GM12872 (cell line): ENCODE measurements around the gene EXOSC5.

ENCODE experiments used
- TF ChIP-seq, protein P1 (sequence below): IDR thresholded peaks from 3 replicates; pipeline ENCODE4 v1.5.1; 2011; ENCODE audit warnings: low read depth, mild to moderate bottlenecking, low read length, moderate library complexity; ENCODE audit not compliant: insufficient read depth

EXOSC5 gene

DNA sequence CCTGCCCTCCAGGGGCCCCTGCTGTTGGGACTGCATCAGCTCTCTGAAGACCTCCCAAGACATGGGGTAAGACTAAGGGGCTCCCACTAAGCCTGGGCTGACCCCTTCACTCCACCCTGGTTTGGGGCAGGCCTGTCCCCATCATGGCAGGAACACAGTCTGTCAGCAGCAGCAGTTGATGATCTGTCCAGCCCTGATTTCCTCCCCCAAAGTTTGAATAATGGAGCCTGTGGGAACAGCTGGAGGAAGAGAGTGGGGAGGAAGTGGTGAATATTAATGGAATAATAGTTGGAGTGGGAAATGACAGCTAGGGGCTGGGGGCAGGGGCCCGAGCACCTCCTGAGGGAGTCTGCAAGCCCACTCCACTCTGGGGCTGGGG, 31.3 kb upstream of the EXOSC5 start:
- TF ChIP-seq, protein P1, sequence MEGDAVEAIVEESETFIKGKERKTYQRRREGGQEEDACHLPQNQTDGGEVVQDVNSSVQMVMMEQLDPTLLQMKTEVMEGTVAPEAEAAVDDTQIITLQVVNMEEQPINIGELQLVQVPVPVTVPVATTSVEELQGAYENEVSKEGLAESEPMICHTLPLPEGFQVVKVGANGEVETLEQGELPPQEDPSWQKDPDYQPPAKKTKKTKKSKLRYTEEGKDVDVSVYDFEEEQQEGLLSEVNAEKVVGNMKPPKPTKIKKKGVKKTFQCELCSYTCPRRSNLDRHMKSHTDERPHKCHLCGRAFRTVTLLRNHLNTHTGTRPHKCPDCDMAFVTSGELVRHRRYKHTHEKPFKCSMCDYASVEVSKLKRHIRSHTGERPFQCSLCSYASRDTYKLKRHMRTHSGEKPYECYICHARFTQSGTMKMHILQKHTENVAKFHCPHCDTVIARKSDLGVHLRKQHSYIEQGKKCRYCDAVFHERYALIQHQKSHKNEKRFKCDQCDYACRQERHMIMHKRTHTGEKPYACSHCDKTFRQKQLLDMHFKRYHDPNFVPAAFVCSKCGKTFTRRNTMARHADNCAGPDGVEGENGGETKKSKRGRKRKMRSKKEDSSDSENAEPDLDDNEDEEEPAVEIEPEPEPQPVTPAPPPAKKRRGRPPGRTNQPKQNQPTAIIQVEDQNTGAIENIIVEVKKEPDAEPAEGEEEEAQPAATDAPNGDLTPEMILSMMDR = no peak

DNA sequence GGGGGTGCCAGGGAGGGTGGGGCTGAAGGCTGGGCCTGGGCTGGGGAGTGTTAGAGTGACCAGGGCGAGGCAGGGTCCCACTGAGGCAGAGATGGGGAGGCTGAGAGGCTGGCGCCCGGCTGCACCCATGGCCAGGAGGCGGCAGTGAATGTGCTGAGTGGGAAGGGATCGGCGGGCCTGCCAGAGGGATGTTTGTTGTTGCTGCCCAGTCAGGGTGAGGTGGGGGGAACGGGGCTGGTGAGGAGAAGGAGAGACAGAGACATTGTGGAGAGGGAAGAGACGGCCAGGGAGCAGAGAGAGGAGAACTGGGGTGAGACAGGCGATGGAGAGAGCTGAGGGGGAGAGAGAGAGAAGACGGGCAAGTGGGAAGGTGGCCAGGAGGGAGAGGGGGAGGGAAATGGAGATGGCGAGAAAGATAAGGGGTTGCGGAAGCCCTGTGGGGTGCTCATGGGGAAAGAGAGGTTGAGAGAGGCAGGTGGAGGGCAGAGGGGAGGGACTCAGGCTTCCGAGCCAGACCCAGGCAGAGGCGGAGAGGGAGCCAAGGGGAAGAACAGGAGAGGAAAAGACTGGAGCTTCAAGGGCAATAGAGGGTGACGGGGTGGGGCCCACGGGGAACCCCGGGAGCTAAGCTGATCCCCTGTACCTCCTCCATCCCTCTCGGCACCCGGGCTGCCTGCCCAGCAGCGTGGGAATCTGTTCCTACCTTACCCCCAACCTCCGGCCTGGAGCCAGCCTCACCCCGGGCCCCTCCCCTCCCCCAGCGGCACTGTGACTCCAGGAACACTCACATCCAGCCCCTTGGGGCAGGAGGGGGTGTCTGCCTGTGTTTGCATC, 30.7 kb upstream of the EXOSC5 start:
- TF ChIP-seq, protein P1 = no peak

- TF ChIP-seq, protein P1 = no peak
These were observed 29.9 kb upstream of the EXOSC5 start, which contains the start of gene B3GNT8 for GRCh38 chr19:41426952-41427646. TSS of gene B3GNT8 (minus strand) at chr19:41427374. CDS start at chr19:41426778, 596 bp downstream.

DNA sequence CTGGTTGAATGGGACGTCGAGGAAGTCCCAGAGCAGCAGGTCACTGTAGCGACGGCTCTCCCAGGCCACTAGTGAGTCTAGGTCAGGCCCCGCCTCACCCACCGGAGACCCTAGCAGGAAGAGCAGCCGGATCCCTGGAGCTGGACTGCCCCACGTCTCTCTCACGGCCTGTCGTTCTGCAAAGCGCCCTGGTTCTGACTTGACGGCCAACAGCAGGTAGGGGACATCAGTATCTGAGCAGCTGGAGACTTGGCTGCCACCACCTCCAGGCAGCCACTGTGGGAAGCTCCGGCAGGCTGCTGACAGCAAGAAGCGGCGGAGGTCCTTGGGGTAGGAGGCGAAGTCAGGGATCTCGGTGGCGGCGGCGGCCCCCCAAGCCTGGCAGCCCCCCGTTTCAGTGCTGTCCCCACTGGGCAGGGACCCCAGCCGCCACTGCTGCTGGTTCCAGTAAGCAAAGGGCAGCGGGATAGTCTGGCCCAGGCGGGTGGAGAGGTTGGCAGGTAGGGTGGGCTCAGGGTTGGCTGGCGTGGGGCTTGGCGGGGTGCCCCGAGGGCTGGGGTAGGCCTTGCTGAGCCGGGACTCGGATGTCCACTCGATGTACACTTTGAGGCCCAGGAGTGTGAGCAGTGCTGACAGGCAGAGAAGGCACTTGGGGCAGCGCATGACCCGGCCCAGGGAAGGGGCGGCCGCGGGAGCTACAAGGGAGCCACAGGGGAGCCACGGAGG, 29.1 kb upstream of the EXOSC5 start:
- TF ChIP-seq, protein P1 = no peak

DNA sequence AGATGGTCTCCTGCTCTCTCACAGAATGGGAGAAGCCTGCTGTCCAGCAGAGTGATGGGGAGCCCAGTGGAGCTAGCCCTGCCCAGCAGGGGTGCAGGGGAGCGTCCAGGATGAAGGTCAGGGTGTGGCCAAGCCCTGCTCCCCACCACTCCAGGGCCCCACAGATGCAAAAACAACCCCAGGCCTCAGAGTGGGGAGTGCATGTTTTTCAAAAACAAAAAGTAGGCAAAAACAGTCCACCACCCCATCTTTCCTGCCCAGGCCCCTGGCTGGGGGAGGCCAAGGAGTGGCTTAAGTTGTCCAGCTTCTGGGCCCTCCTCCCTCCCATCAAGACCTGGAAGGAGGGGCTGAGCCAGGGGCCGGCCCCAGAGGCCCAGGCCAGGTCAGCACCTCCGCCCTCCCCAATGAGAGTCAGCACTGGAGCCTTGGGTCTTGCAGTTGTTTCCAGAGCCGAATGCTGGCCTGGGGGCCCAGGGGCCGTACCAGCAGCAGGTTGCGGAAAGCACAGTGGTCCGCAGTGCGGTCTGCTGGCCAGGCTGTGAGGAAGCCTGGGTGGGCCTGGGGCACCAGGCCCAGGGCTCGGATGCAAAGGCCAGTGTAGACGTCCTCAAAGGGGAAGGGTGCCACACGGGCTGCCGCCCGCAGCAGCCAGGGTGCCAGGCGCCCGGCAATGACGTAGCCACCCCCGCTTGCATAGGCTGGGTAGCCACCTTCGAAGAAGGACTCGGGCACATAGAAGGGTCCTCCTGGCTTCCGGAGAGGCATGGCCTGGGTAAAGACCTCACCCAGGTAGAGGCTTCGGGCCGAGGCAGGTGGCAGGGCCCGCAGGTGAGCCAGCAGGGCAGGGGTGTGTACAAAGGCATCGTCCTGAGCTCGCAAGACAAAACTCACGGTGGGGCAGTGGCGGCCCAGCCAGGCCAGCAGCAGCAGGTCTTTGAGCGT, 28.3 kb upstream of the EXOSC5 start:
- TF ChIP-seq, protein P1 = no peak

GRCh38 chr19:41424335-41425173, 27.4 kb upstream of the EXOSC5 start:
- TF ChIP-seq, protein P1 = no peak
